GM21528 (cell line): ENCODE measurements around the gene TRIM14.
A peak's percentile ranks its signal among the peaks of the same experiment; 100 is the strongest.
"Not testable (repeated sequence)": the region's sequence is repeated elsewhere in the genome, so short reads cannot be mapped to it uniquely, and the experiment has no call there.

Source experiments
- ATAC-seq: cut with Tn5 transposase; IDR thresholded peaks from one replicate; pipeline ENCODE4 v1.9.1; 2021; ENCODE audit warnings: mild to moderate bottlenecking, moderate library complexity; ENCODE audit not compliant: unreplicated experiment, low FRiP score

Gene TRIM14

GRCh38 chr9:98117097-98117496 lies 1.9 kb downstream of the TRIM14 start:
- not testable (repeated sequence) for ATAC-seq

- peak; percentile 1 for ATAC-seq
These were observed 10.0 kb downstream of the TRIM14 start for GRCh38 chr9:98109052-98109451.

- ATAC-seq: peak; percentile 67
These were observed 10.4 kb downstream of the TRIM14 start for GRCh38 chr9:98108531-98109031.

GRCh38 chr9:98107926-98108325 lies 11.1 kb downstream of the TRIM14 start:
- peak; percentile 13 for ATAC-seq

GRCh38 chr9:98105006-98105405 lies 14.0 kb downstream of the TRIM14 start:
- no peak for ATAC-seq

- no peak for ATAC-seq
These were observed 14.6 kb downstream of the TRIM14 start for GRCh38 chr9:98104445-98104881.

GRCh38 chr9:98101868-98102273 lies 17.2 kb downstream of the TRIM14 start:
- ATAC-seq: peak; percentile 97

- ATAC-seq: no peak
These were observed 17.6 kb downstream of the TRIM14 start for GRCh38 chr9:98101416-98101815.

- no peak for ATAC-seq
These were observed 18.6 kb downstream of the TRIM14 start for GRCh38 chr9:98100456-98100855.

GRCh38 chr9:98099898-98100297 lies 19.1 kb downstream of the TRIM14 start:
- ATAC-seq: no peak

GRCh38 chr9:98099346-98099745 lies 19.7 kb downstream of the TRIM14 start:
- ATAC-seq: no peak

- no peak for ATAC-seq
These were observed 21.2 kb downstream of the TRIM14 start for GRCh38 chr9:98097836-98098235.

GRCh38 chr9:98096091-98096490 lies 22.9 kb downstream of the TRIM14 start:
- ATAC-seq: no peak

GRCh38 chr9:98095401-98095800 lies 23.6 kb downstream of the TRIM14 start:
- no peak for ATAC-seq

- no peak for ATAC-seq
These were observed 24.2 kb downstream of the TRIM14 start for GRCh38 chr9:98094851-98095250.

- no peak for ATAC-seq
These were observed 24.7 kb downstream of the TRIM14 start for GRCh38 chr9:98094316-98094715.

- ATAC-seq: no peak
These were observed 26.4 kb downstream of the TRIM14 start for GRCh38 chr9:98092613-98092931.

- ATAC-seq: no peak
These were observed 27.0 kb downstream of the TRIM14 start for GRCh38 chr9:98091735-98092612.

- not testable (repeated sequence) for ATAC-seq
These were observed 28.3 kb downstream of the TRIM14 start for GRCh38 chr9:98090674-98091073.

GRCh38 chr9:98087420-98088354 lies 31.3 kb downstream of the TRIM14 start:
- ATAC-seq: no peak

- ATAC-seq: no peak
These were observed 32.6 kb downstream of the TRIM14 start for GRCh38 chr9:98086461-98086860.
